MM.1S (cell line): ENCODE measurements around the gene TMEM184B.

Experiments
- DNase-seq: peaks from one replicate; pipeline ENCODE4 v3.0.0-alpha.2; 2015
- H2AFZ ChIP-seq: fragments of 300-600 bp; sonication (generic); 2 replicates; pipeline ENCODE4 v1.6.0; 2016; ENCODE audit warnings: antibody characterized with exemption, low read length
- H3F3A ChIP-seq: fragments of 300-600 bp; sonication (generic); 2 replicates; pipeline ENCODE4 v1.6.1; 2016; ENCODE audit warnings: mild to moderate bottlenecking, antibody characterized with exemption, low read length, moderate library complexity, mixed read lengths; ENCODE audit not compliant: insufficient read depth
- H3K27ac ChIP-seq: fragments of 300-600 bp; sonication (generic); 2 replicates; pipeline ENCODE4 v1.5.1; 2016; ENCODE audit warnings: mild to moderate bottlenecking, low read length
- H3K27me3 ChIP-seq: fragments of 300-600 bp; sonication (generic); replicated peaks from 2 replicates; pipeline ENCODE4 v1.6.0; 2016; ENCODE audit warnings: low read length; ENCODE audit not compliant: insufficient read depth
- H3K36me3 ChIP-seq: fragments of 300-600 bp; sonication (generic); replicated peaks from 2 replicates; pipeline ENCODE4 v1.6.1; 2016; ENCODE audit warnings: mild to moderate bottlenecking, low read length, mixed read lengths; ENCODE audit not compliant: insufficient read depth
- H3K4me1 ChIP-seq: fragments of 300-600 bp; sonication (generic); 2 replicates; pipeline ENCODE4 v1.6.1; 2016; ENCODE audit warnings: low read length, mixed read lengths
- H3K4me2 ChIP-seq: fragments of 300-600 bp; sonication (generic); 2 replicates; pipeline ENCODE4 v1.6.0; 2016; ENCODE audit warnings: low read depth, low read length
- H3K4me3 ChIP-seq: fragments of 300-600 bp; sonication (generic); 2 replicates; pipeline ENCODE4 v1.5.1; 2016; ENCODE audit warnings: low read length, mixed read lengths
- H3K79me2 ChIP-seq: fragments of 300-600 bp; sonication (generic); 2 replicates; pipeline ENCODE4 v1.6.1; 2016; ENCODE audit warnings: mixed run types, low read length, mixed read lengths
- H3K9ac ChIP-seq: fragments of 300-600 bp; sonication (generic); 2 replicates; pipeline ENCODE4 v1.6.1; 2016; ENCODE audit warnings: low read length, mixed read lengths
- H3K9me2 ChIP-seq: fragments of 300-600 bp; sonication (generic); replicated peaks from 2 replicates; pipeline ENCODE4 v1.6.1; 2016; ENCODE audit warnings: mild to moderate bottlenecking, low read length, mixed read lengths; ENCODE audit not compliant: insufficient read depth
- H3K9me3 ChIP-seq: fragments of 300-600 bp; sonication (generic); replicated peaks from 2 replicates; pipeline ENCODE4 v1.6.1; 2016; ENCODE audit warnings: mild to moderate bottlenecking, low read length, mixed read lengths; ENCODE audit not compliant: insufficient read depth
- H4K20me1 ChIP-seq: fragments of 300-600 bp; sonication (generic); 2 replicates; pipeline ENCODE4 v1.6.1; 2016; ENCODE audit warnings: mild to moderate bottlenecking, low read length, moderate library complexity, mixed read lengths; ENCODE audit not compliant: insufficient read depth
- EZH2 ChIP-seq: fragments of 300-600 bp; sonication (generic); optimal IDR thresholded peaks from 2 replicates; pipeline ENCODE3; 2017; ENCODE audit warnings: low read depth, mild to moderate bottlenecking, antibody characterized with exemption, low read length, mixed read lengths
- EZH2phosphoT487 ChIP-seq: fragments of 300-600 bp; sonication (generic); IDR thresholded peaks from 2 replicates; pipeline ENCODE4 v1.6.1; 2018; ENCODE audit warnings: antibody characterized with exemption, low read length
- TF ChIP-seq, protein P1 (sequence below): fragments of 300-600 bp; sonication (generic); IDR thresholded peaks from 2 replicates; pipeline ENCODE4 v1.5.1; 2016; ENCODE audit warnings: antibody characterized with exemption, low read length, mixed read lengths

TMEM184B gene

DNA sequence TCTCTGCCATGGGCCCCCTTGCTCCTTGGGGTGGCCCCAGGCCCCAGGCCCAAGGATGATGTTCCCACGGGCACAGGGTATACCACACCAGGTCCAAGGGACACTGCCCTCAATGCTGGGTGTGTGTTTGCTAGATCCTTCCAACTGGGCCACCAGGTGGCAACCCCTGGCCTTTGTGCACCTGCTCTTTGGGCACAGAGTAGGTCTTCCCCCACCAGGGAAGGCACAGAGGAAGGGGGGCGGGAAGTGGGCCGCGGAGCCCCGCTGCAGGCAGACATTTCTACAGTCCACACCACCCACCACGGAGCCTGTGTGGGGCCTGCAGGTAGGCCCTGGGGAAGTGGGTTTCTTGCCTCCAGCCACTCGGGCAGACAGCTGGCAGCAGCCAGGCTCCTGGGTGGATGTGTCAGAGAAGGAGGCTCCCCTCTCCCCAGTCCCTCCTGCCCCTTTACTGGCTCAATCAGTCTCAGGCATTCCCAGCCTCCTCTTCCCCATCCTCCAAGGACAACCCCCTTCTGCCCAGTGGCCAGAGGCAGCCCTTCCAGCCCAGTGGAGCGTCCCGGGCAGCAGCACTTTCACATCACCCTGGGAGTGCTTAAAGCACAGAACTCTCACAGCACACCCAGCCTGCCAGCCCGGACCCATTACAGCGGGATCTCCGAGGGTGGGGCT is 49.4 kb downstream of the TMEM184B start:
- H3K9ac ChIP-seq, result no peak overlapping the region
- no peak overlapping the region for H3K4me3 ChIP-seq
- H3K27me3 ChIP-seq, result no peaks in the 10 kb centered on the region
- TF ChIP-seq, protein P1, sequence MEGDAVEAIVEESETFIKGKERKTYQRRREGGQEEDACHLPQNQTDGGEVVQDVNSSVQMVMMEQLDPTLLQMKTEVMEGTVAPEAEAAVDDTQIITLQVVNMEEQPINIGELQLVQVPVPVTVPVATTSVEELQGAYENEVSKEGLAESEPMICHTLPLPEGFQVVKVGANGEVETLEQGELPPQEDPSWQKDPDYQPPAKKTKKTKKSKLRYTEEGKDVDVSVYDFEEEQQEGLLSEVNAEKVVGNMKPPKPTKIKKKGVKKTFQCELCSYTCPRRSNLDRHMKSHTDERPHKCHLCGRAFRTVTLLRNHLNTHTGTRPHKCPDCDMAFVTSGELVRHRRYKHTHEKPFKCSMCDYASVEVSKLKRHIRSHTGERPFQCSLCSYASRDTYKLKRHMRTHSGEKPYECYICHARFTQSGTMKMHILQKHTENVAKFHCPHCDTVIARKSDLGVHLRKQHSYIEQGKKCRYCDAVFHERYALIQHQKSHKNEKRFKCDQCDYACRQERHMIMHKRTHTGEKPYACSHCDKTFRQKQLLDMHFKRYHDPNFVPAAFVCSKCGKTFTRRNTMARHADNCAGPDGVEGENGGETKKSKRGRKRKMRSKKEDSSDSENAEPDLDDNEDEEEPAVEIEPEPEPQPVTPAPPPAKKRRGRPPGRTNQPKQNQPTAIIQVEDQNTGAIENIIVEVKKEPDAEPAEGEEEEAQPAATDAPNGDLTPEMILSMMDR, result no peak
- TF ChIP-seq EZH2phosphoT487, result no peak
- no peak for TF ChIP-seq EZH2
- no peaks in the 10 kb centered on the region for H3K9me2 ChIP-seq
- no peak overlapping the region for H2AFZ ChIP-seq
- H3F3A ChIP-seq, result peaks cover 6% of the 10 kb centered on the region; the same call in 1 of the 2 replicates
- H4K20me1 ChIP-seq, result no peaks in the 10 kb centered on the region
- peaks cover 4% of the 10 kb centered on the region; the same call in 1 of the 2 replicates for H3K79me2 ChIP-seq
- no peak for DNase-seq
- no peak overlapping the region for H3K27ac ChIP-seq
- H3K4me2 ChIP-seq, result no peak overlapping the region
- no peaks in the 10 kb centered on the region; the same call in 1 of the 2 replicates for H3K36me3 ChIP-seq
- peaks cover 7% of the 10 kb centered on the region for H3K4me1 ChIP-seq
- H3K9me3 ChIP-seq, result no peaks in the 10 kb centered on the region

DNA sequence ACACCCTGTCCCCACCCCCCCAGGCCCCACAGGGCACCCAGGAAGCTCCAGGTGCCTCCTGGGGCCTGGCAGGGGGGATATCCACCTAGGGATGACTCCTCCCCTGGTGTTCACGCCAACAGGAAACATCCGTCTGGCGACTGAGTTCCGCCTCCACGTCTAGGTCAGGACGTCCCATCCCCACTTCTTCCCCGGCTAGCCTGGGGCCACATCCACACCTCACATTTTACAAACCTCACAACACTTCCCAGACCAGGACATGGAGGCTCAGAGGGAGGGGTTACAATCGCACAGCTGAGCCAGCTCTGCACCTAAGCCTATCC is 50.1 kb downstream of the TMEM184B start:
- H2AFZ ChIP-seq, result no peak overlapping the region
- peaks cover 4% of the 10 kb centered on the region; the same call in 1 of the 2 replicates for H3K79me2 ChIP-seq
- TF ChIP-seq, protein P1, result no peak
- TF ChIP-seq EZH2phosphoT487 (no peak), EZH2 (no peak)
- H3K9me3 ChIP-seq, result no peaks in the 10 kb centered on the region
- peaks cover 6% of the 10 kb centered on the region; the same call in 1 of the 2 replicates for H3F3A ChIP-seq
- no peak overlapping the region for H3K9ac ChIP-seq
- no peak overlapping the region for H3K27ac ChIP-seq
- no peak for DNase-seq
- H3K4me1 ChIP-seq, result peaks cover 14% of the 10 kb centered on the region
- no peaks in the 10 kb centered on the region; the same call in 1 of the 2 replicates for H3K36me3 ChIP-seq
- no peak overlapping the region for H3K4me3 ChIP-seq
- no peaks in the 10 kb centered on the region for H3K27me3 ChIP-seq
- no peaks in the 10 kb centered on the region for H4K20me1 ChIP-seq
- no peak overlapping the region for H3K4me2 ChIP-seq
- H3K9me2 ChIP-seq, result no peaks in the 10 kb centered on the region

DNA sequence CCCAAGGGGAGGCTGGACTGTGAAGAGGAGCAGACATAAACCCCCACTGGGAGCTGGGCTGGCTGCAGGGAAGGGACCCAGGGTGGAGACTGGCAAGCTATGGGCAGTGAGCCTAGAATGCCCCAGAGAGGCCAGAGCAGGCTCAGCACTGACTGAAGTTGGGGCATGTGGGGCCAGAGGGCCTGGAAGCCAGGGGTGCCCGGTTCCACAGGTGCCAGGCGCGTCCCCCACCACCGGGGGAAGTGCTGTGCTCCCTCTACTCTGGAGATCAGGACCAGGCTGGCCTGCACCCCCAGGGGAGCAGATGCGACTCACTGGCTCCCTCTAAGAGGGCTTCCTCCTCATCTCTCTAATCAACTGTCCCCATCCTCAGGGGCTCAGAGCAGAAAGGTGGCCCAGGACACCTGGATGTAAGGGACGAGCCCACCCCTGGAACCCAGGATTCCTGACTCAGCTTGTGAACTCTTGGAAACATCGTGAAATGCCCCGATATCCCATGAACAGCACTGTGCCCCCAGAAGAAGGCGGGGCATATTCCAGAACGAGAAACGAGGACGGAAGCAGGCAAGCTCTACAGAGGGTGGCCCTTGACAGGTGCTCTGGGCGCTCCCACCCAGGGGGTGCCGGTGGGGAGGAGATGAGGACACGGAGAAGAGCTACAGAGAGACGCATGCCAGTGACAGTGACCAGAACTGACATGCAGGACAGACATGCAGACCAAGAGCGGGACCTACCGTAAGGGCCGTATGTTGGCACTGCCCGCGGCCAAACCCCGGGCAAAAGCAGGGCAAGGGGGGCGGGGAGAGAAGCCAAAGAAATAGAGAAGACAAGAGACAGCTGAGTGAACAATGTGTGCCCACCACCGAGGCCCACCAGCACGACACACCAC is 50.7 kb downstream of the TMEM184B start:
- Histone ChIP-seq H2AFZ (no peak overlapping the region), H4K20me1 (no peaks in the 10 kb centered on the region), H3K9me3 (no peaks in the 10 kb centered on the region), H3K9ac (no peak overlapping the region), H3K79me2 (peaks cover 4% of the 10 kb centered on the region; the same call in 1 of the 2 replicates), H3F3A (peaks cover 6% of the 10 kb centered on the region; the same call in 1 of the 2 replicates), H3K27ac (no peak overlapping the region), H3K36me3 (no peaks in the 10 kb centered on the region; the same call in 1 of the 2 replicates), H3K9me2 (no peaks in the 10 kb centered on the region), H3K4me1 (peaks cover 15% of the 10 kb centered on the region), H3K27me3 (no peaks in the 10 kb centered on the region), H3K4me2 (no peak overlapping the region), H3K4me3 (no peak overlapping the region)
- DNase-seq, result no peak
- TF ChIP-seq EZH2, result no peak
- TF ChIP-seq, protein P1, result no peak
